NT2/D1 (cell line): ENCODE measurements around the gene RTF2.

ENCODE experiments used
- DNase-seq: peaks from one replicate; pipeline ENCODE4 v3.0.0-alpha.2; 2011; ENCODE audit warnings: low read depth, low spot score
- H3K27me3 ChIP-seq: 2 replicates; pipeline ENCODE4 v1.6.0; 2011; ENCODE audit warnings: mild to moderate bottlenecking; ENCODE audit not compliant: insufficient read length, insufficient read depth
- H3K36me3 ChIP-seq: 2 replicates; pipeline ENCODE4 v1.6.1; 2011; ENCODE audit warnings: mild to moderate bottlenecking, low read length, mixed read lengths; ENCODE audit not compliant: insufficient read depth, insufficient read length
- H3K4me1 ChIP-seq: 2 replicates; pipeline ENCODE4 v1.5.1; 2011; ENCODE audit not compliant: insufficient read depth, insufficient read length
- H3K4me3 ChIP-seq: 2 replicates; pipeline ENCODE4 v1.5.1; 2011; ENCODE audit warnings: low read depth; ENCODE audit not compliant: insufficient read length
- H3K9ac ChIP-seq: 2 replicates; pipeline ENCODE4 v1.6.0; 2011; ENCODE audit warnings: low read depth; ENCODE audit not compliant: insufficient read length
- H3K9me3 ChIP-seq: 2 replicates; pipeline ENCODE4 v1.5.1; 2011; ENCODE audit warnings: mild to moderate bottlenecking, low read length; ENCODE audit not compliant: insufficient read depth
- SUZ12 ChIP-seq: IDR thresholded peaks from 2 replicates; pipeline ENCODE4 v1.6.1; 2011; ENCODE audit not compliant: insufficient read length, insufficient read depth; ENCODE audit errors: extremely low read depth
- YY1 ChIP-seq: IDR thresholded peaks from 2 replicates; pipeline ENCODE4 v1.6.1; 2011; ENCODE audit not compliant: insufficient read length, insufficient read depth
- ZNF274 ChIP-seq: IDR thresholded peaks from 2 replicates; pipeline ENCODE4 v1.6.1; 2011; ENCODE audit warnings: mild to moderate bottlenecking, low read depth, low read length

RTF2 gene

GRCh38 chr20:56501116-56501515 is 32.7 kb downstream of the RTF2 start:
- peaks cover 6% of the 10 kb centered on the region; the same call in 1 of the 2 replicates for H3K9me3 ChIP-seq
- no peak for DNase-seq
- no peaks in the 10 kb centered on the region for H3K4me1 ChIP-seq
- H3K27me3 ChIP-seq: no peaks in the 10 kb centered on the region
- H3K9ac ChIP-seq: no peak overlapping the region
- TF ChIP-seq ZNF274 (no peak), YY1 (no peak), SUZ12 (no peak)
- H3K4me3 ChIP-seq: no peak overlapping the region
- peaks cover 37% of the 10 kb centered on the region for H3K36me3 ChIP-seq

DNA sequence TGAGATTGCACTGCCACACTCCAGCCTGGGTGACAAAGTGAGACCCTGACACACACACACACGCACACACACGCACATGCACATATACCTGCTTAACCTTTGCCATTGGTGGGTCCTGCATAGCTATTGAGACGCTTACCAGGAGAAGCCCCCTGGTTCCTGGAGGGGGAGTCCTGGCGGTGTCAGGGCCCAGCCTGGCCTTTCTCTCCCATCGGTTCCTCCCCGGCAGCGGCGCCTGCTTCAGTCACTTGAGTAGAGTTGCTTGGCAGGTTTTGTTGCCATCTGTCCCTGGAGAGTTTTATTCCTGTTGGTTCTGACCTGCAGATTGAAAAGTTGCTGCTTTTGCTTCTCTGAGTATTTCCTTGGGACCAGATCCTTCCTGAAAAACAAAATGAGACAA is 35.5 kb downstream of the RTF2 start:
- Histone ChIP-seq H3K9me3 (no peaks in the 10 kb centered on the region), H3K4me3 (no peak overlapping the region), H3K27me3 (no peaks in the 10 kb centered on the region), H3K4me1 (no peaks in the 10 kb centered on the region), H3K36me3 (peaks cover 31% of the 10 kb centered on the region), H3K9ac (no peak overlapping the region)
- TF ChIP-seq ZNF274: no peak
- no peak for TF ChIP-seq SUZ12
- TF ChIP-seq YY1: no peak
- no peak for DNase-seq

GRCh38 chr20:56504373-56505005 is 36.1 kb downstream of the RTF2 start:
- no peak overlapping the region for H3K9ac ChIP-seq
- peaks cover 31% of the 10 kb centered on the region for H3K36me3 ChIP-seq
- no peak for DNase-seq
- H3K4me3 ChIP-seq: no peak overlapping the region
- H3K27me3 ChIP-seq: no peaks in the 10 kb centered on the region
- H3K4me1 ChIP-seq: no peaks in the 10 kb centered on the region
- no peak for TF ChIP-seq SUZ12
- TF ChIP-seq ZNF274: no peak
- no peak for TF ChIP-seq YY1
- no peaks in the 10 kb centered on the region for H3K9me3 ChIP-seq

DNA sequence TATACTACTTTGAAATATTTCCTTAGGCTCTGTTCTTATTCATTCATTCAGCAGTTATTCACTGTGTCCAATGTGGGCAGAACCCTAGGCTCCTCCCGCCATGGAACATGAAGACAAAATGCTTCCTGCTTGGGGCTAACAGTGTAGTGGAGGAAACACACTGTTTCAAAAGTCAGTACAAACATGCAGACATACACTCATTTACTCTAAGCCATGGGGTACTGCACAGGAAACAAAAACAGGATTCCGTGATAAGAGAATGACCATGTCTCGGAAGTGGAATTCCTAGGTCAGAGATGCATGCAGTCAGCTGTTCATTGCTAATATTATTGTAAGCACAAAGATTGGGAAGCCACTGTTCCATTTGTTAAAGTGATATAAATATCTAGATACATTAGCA is 37.7 kb downstream of the RTF2 start:
- no peaks in the 10 kb centered on the region for H3K4me1 ChIP-seq
- DNase-seq: no peak
- no peaks in the 10 kb centered on the region for H3K27me3 ChIP-seq
- H3K4me3 ChIP-seq: no peak overlapping the region
- TF ChIP-seq SUZ12 (no peak), YY1 (no peak), ZNF274 (no peak)
- H3K9ac ChIP-seq: no peak overlapping the region
- H3K9me3 ChIP-seq: no peaks in the 10 kb centered on the region
- peaks cover 31% of the 10 kb centered on the region for H3K36me3 ChIP-seq

DNA sequence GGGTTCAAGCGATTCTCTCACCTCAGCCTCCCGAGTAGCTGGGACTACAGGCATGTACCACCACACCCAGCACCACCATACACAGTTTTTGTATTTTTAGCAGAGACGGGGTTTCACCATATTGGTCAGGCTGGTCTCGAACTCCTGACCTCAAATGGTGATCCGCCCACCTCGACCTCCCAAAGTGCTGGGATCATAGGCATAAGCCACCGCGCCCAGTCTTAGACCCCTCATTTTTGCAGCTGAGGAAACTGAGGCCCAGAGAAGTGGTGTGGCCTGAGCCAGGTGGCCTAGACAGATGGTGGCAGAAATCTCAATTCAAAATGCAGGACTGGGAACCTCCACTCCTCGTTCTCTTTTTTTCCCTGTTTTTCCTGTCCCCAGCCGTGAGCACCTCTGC is 43.5 kb downstream of the RTF2 start:
- Histone ChIP-seq H3K36me3 (peaks cover 44% of the 10 kb centered on the region), H3K4me3 (no peak overlapping the region), H3K9me3 (no peaks in the 10 kb centered on the region), H3K27me3 (no peaks in the 10 kb centered on the region), H3K4me1 (peaks cover 19% of the 10 kb centered on the region), H3K9ac (no peak overlapping the region)
- DNase-seq: no peak
- no peak for TF ChIP-seq SUZ12

DNA sequence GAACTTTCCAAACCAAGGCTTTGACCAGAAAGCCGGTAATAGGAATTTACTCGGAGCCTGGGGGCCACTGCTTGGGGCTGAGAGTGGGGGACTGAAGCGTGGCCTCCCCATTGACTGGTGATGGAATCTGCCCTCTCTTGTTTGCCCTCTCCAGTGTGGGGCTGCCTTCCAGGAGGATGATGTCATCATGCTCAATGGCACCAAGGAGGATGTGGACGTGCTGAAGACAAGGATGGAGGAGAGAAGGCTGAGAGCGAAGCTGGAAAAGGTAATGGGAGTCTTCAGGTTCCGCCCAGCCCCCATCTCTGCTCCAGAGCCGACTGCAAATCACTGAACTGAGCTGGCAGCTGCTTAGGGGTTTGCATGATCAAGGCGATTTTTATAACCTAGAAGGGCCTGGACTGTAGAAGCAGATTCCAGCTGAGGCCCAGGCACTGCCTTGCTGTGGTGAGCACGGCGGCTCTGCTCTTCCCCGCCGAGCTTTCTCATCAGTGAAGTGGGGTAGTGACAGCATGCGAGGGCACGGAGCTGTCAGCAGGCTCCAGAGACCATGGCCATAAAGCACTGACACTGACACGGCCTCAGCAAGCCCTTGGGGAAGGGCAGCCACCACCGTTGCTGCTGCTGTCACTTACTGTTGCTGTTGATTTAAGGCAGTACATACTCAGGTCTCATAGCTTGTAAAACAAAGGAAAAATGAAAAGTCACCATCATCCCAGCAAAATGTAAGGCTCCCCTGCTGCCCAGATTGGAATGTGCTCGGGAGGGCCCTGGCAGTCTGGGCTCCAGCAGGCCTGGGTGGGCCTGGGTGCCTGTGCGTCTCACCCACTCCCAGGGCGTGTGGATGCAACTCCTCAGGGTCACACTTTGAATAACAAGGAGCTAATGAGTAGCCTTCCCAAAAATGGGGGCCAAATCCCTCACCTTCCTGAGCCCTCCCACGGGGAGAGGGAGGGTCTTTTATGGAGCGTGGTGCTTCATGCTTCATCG is 45.0 kb downstream of the RTF2 start:
- peak; percentile 2 for DNase-seq
- peaks cover 19% of the 10 kb centered on the region for H3K4me1 ChIP-seq
- peaks cover 53% of the 10 kb centered on the region for H3K36me3 ChIP-seq

DNA sequence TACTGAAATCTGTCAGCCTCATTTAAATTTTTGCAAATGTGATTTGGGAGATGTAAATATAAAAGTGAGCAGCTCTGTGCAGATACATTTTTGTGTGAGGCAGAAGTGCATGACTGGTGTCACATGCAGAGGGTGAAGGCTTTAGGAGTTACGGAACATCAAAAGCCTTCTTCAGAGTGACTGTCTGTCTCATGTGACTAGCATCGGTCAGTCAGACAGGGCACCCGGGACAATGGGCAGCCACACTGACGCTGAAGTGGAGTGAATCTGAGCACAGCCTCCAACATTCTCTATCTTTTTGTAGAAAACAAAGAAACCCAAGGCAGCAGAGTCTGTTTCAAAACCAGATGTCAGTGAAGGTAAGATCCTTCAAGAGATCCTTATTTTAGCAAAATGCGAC is 48.2 kb downstream of the RTF2 start:
- DNase-seq: no peak
- peaks cover 35% of the 10 kb centered on the region for H3K9me3 ChIP-seq
- no peak overlapping the region for H3K9ac ChIP-seq
- no peak overlapping the region for H3K4me3 ChIP-seq
- H3K4me1 ChIP-seq: peaks cover 19% of the 10 kb centered on the region
- H3K36me3 ChIP-seq: peaks cover 71% of the 10 kb centered on the region
- TF ChIP-seq ZNF274 (no peak), SUZ12 (no peak), YY1 (no peak)
- no peaks in the 10 kb centered on the region for H3K27me3 ChIP-seq

More for the DNA sequence above, 45.0 kb downstream of the RTF2 start:
- H3K9me3 ChIP-seq: 0 out of 2 replicates have a peak, but pooled peaks cover 6% of the 10 kb centered on the region
- TF ChIP-seq SUZ12: no peak
- TF ChIP-seq YY1: no peak
- TF ChIP-seq ZNF274: no peak
- no peaks in the 10 kb centered on the region for H3K27me3 ChIP-seq
- H3K9ac ChIP-seq: no peak overlapping the region
- no peak overlapping the region for H3K4me3 ChIP-seq
